HepG2 (cell line): ENCODE results near the gene ACSS3. TPM values are rescaled to one million over a fixed set of nuclear protein-coding genes. Genes with fewer than 3 reads are reported as not detected.

Experiments
- ATAC-seq: fragments of 200-7000 bp; cut with Tn5 transposase; 3 replicates; pipeline ENCODE4 v1.9.1; 2020; ENCODE audit warnings: mild to moderate bottlenecking, moderate library complexity
- BruUV-seq: library from RNA; stranded (reverse); fragments of 400-500 nt; replicated peaks from 2 replicates; lab custom pipeline; 2021; lab: Mats Ljungman, UMichigan
- CTCF ChIA-PET: fragments of 300-600 bp; formaldehyde crosslinking; extraction: SDS; loops from one replicate; lab custom pipeline; 2021; ENCODE audit warnings: low total read pairs, inconsistent platforms, low intra/inter-chr PET ratio; lab: Yijun Ruan, JAX
- POLR2A ChIA-PET: fragments of 350-600 bp; sonication (Branson Sonifier 250); formaldehyde crosslinking; loops from one replicate; lab custom pipeline; 2020; ENCODE audit warnings: antibody characterized with exemption, inconsistent platforms; lab: Yijun Ruan, JAX
- DNase-seq: peaks from one replicate; pipeline ENCODE4 v3.0.0-alpha.2; 2015; ENCODE audit warnings: low spot score
- FAIRE-seq: peaks from 3 replicates; lab custom pipeline; 2011; peaks lifted over from hg19 to GRCh38; lab: Jason Lieb, UNC
- H2AFZ ChIP-seq: one replicate; pipeline ENCODE4 v1.6.1; 2011; ENCODE audit warnings: low read length, inconsistent platforms
- H3K27ac ChIP-seq: fragments of 300-600 bp; 3 replicates; pipeline ENCODE4 v1.8.0; 2011; ENCODE audit warnings: mixed run types, mild to moderate bottlenecking, mixed read lengths, low read length, inconsistent platforms; ENCODE audit not compliant: insufficient read depth; ENCODE audit errors: extremely low read length
- H3K27me3 ChIP-seq, 2 experiments: fragments of 200-600 bp in 1 of 2; 2 replicates in 1 of 2; 3 replicates in 1 of 2; pipeline versions ENCODE4 v1.6.0 to v1.8.0; 2011; ENCODE audit warnings: low read length in 2 of 2, mild to moderate bottlenecking in 2 of 2, moderate library complexity in 2 of 2, inconsistent platforms in 1 of 2; ENCODE audit not compliant: insufficient read depth in 2 of 2, control insufficient read depth in 1 of 2
- H3K36me3 ChIP-seq, 2 experiments: fragments of 200-600 bp in 1 of 2; replicated peaks in 1 of 2; 2 replicates in 1 of 2; 3 replicates in 1 of 2; pipeline versions ENCODE4 v1.5.1 to v1.8.0; 2011; ENCODE audit warnings: low read length in 2 of 2, inconsistent platforms in 1 of 2; ENCODE audit not compliant: insufficient read depth in 2 of 2, control insufficient read depth in 1 of 2
- H3K4me1 ChIP-seq: 2 replicates; pipeline ENCODE4 v1.5.1; 2012; ENCODE audit warnings: low read length, inconsistent platforms; ENCODE audit not compliant: insufficient read depth
- H3K4me2 ChIP-seq: 2 replicates; pipeline ENCODE4 v1.6.0; 2011; ENCODE audit warnings: low read depth, low read length, inconsistent platforms
- H3K4me3 ChIP-seq, 3 experiments: fragments of 200-600 bp in 1 of 3; sonication (generic), shearing (Covaris generic) in 1 of 3; replicated peaks in 1 of 3; 2 replicates each; pipeline ENCODE4 v1.5.1; 2011 to 2016; ENCODE audit warnings: low read length in 3 of 3, inconsistent platforms in 2 of 3, low read depth in 2 of 3, mild to moderate bottlenecking in 2 of 3, control low read depth in 1 of 3, mixed read lengths in 1 of 3; ENCODE audit not compliant: insufficient read depth in 1 of 3
- H3K79me2 ChIP-seq: one replicate; pipeline ENCODE4 v1.6.1; 2011; ENCODE audit warnings: low read length, inconsistent platforms; ENCODE audit not compliant: insufficient read depth
- H3K9ac ChIP-seq: 2 replicates; pipeline ENCODE4 v1.6.0; 2011; ENCODE audit warnings: mild to moderate bottlenecking, low read depth, low read length, inconsistent platforms; ENCODE audit not compliant: insufficient read depth
- H3K9me3 ChIP-seq: 2 replicates; pipeline ENCODE4 v1.5.1; 2012; ENCODE audit warnings: mild to moderate bottlenecking, low read length
- H4K20me1 ChIP-seq: 2 replicates; pipeline ENCODE4 v1.6.0; 2011; ENCODE audit warnings: inconsistent platforms, mild to moderate bottlenecking, low read length, moderate library complexity; ENCODE audit not compliant: insufficient read depth
- ATF4 ChIP-seq, 2 experiments: fragments of 450-650 bp in 1 of 2; sonication (generic) in 1 of 2; formaldehyde crosslinking; IDR thresholded peaks; 2 replicates each; pipeline versions ENCODE4 v1.5.0 to v1.8.0; 2020 to 2022; ENCODE audit warnings: mild to moderate bottlenecking in 1 of 2, missing genetic modification reagents in 1 of 2
- GATAD2A ChIP-seq: IDR thresholded peaks from 2 replicates; pipeline ENCODE4 v1.6.1; 2016
- KDM3A ChIP-seq: IDR thresholded peaks from 2 replicates; pipeline ENCODE4 v1.6.1; 2018; ENCODE audit warnings: low read depth, missing compliant biosample characterization
- NAIF1 ChIP-seq: sonication (generic); formaldehyde crosslinking; IDR thresholded peaks from 2 replicates; pipeline ENCODE4 v1.5.0; 2020; ENCODE audit warnings: mild to moderate bottlenecking, missing genetic modification reagents, borderline replicate concordance
- NCOA2 ChIP-seq: sonication (generic); formaldehyde crosslinking; IDR thresholded peaks from 2 replicates; pipeline ENCODE4 v1.8.0; 2022; ENCODE audit warnings: inconsistent platforms
- PRDM15 ChIP-seq: sonication (generic); formaldehyde crosslinking; IDR thresholded peaks from 2 replicates; pipeline ENCODE4 v1.4.0; 2020; ENCODE audit warnings: missing genetic modification reagents
- SALL1 ChIP-seq: sonication (generic); formaldehyde crosslinking; IDR thresholded peaks from 2 replicates; pipeline ENCODE4 v1.8.0; 2022; ENCODE audit warnings: mild to moderate bottlenecking, missing genetic modification reagents
- ZNF160 ChIP-seq: sonication (generic); formaldehyde crosslinking; IDR thresholded peaks from 2 replicates; pipeline ENCODE4 v1.8.0; 2022; ENCODE audit warnings: mild to moderate bottlenecking, inconsistent platforms, missing genetic modification reagents
- WGBS: methylation state at CpG from one replicate; pipeline ENCODE4 v1.1.6; 2017; ENCODE audit warnings: low lambda C conversion rate; 5-methylcytosine and 5-hydroxymethylcytosine counted together
- in situ Hi-C: cut with HindIII; loops from 2 replicates; pipeline ENCODE4 v1.10.0; 2017; ENCODE audit warnings: low pct_unique_long_range_greater_than_20kb; ENCODE audit not compliant: extremely low pct_ligation_motif_present
- intact Hi-C: fragments of 100-400 bp; cut with micrococcal nuclease; formaldehyde crosslinking; loops from one replicate; pipeline ENCODE4 v1.10.0; 2022; ENCODE audit not compliant: unreplicated experiment
- polyA plus RNA-seq, 8 experiments: library from polyadenylated mRNA; depleted of rRNA in 3 of 8; stranded (reverse) in 7 of 8; unstranded in 1 of 8; fragments of >200 nt; fragmentation: Illumina TruSeq in 4 of 8; extraction: Trizol in 4 of 8; gene quantifications; 2 replicates each; pipeline versions ENCODE4 v1.2.1 to v1.2.3, GENCODE V29; 2011 to 2016; ENCODE audit warnings: low read depth in 4 of 8, missing spikeins in 1 of 8, mixed read lengths in 1 of 8; ENCODE audit not compliant: insufficient read depth in 1 of 8
- total RNA-seq, 5 experiments: library from RNA; depleted of rRNA; stranded (reverse); fragments of >200 nt; fragmentation: Illumina TruSeq; extraction: Trizol; gene quantifications; 2 replicates each; pipeline ENCODE4 v1.2.3, GENCODE V29; 2016; ENCODE audit warnings: low read depth in 1 of 5

The ACSS3 gene
- total and polyA plus RNA-seq, 2 of the 13 experiments (the other 11 are each of a cell fraction or from before 2014, with no cell fraction given) = 79.5 to 86.3 TPM

DNA sequence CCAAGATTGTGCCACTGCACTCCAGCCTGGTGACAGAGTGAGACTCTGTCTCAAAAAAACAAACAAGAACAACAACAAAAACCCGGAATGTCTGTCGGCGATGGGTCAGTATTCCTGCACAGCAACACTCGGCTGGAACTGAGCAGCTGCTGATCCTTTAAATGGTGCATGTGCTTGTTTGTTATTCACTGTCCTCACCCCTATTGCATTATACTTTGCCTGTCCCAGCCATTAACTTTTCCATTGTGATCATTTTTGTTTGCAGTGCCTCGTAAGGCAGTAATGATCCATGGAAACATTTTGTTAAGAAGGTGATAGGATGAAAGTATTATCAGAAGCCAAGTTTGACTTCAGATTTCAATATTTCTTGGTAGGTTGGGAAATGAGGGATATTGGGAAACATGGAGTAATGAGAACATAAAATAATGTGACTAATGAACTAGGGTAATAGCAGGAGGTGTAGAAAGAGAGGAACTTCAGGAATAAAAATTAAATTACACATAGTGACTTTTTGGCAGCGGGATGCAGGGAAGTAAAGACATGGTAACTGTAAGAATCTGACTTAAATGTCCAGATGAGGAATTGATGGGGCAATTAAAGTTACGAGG is 6.1 kb downstream of the ACSS3 start:
- FAIRE-seq = peak; percentile 32

More for the DNA sequence above, 6.1 kb downstream of the ACSS3 start:
- Histone ChIP-seq H2AFZ (no peak overlapping the region), H4K20me1 (no peaks in the 10 kb centered on the region; the same call in 1 of the 2 replicates), H3K79me2 (peaks cover 98% of the 10 kb centered on the region), H3K27me3 (no peaks in the 10 kb centered on the region), H3K9ac (no peak overlapping the region), H3K9me3 (no peaks in the 10 kb centered on the region), H3K27ac (peak overlapping the region; percentile 73), H3K4me1 (peaks cover 97% of the 10 kb centered on the region), H3K4me2 (peak overlapping the region; percentile 63), H3K36me3 (no peaks in the 10 kb centered on the region), H3K4me3 (peak overlapping the region in 1 of 3 experiments; percentile 38; a peak in 1 of 6 replicates)
- CTCF ChIA-PET = no interaction called here
- in situ Hi-C loops (no loop called here), intact Hi-C loops (no loop called here)
- WGBS = 57% methylated on average over 7 of the region's 7 CpGs
- no TSS peak for BruUV-seq
- no peak for TF ChIP-seq SALL1 (CRISPR knock-in tag)
- TF ChIP-seq NAIF1 (CRISPR knock-in tag) = no peak
- 0 out of 4 replicates have a peak, but pooled peaks of 1 of the 2 experiments have one; percentile 29 for TF ChIP-seq ATF4 (CRISPR knock-in tag; IDR thresholded peaks at IDR 0.05)
- no peak for TF ChIP-seq KDM3A
- 0 out of 2 replicates have a peak, but pooled peaks have one; percentile 15 for TF ChIP-seq NCOA2
- TF ChIP-seq GATAD2A (CRISPR knock-in tag) = peak; percentile 18; the same call in 1 of the 2 replicates
- peak; percentile 74; the same call in 1 of the 2 replicates for TF ChIP-seq PRDM15
- no peak for TF ChIP-seq ZNF160 (CRISPR knock-in tag)
- DNase-seq (no peak), ATAC-seq (peak; percentile 16; the same call in 1 of the 3 replicates)
- POLR2A ChIA-PET = interaction anchor here (1.8 kb wide), 1 partner anchor 147 kb away, joined by 4 read pairs; no protein-coding TSS in a partner anchor
